Measurements from ENCODE around the gene WWC2. TPM values are rescaled to one million over a fixed set of nuclear protein-coding genes. Genes with fewer than 3 reads are reported as not detected.

WWC2 gene
- total RNA-seq, 1 donor from 2014 or later: 24.6 TPM

DNA sequence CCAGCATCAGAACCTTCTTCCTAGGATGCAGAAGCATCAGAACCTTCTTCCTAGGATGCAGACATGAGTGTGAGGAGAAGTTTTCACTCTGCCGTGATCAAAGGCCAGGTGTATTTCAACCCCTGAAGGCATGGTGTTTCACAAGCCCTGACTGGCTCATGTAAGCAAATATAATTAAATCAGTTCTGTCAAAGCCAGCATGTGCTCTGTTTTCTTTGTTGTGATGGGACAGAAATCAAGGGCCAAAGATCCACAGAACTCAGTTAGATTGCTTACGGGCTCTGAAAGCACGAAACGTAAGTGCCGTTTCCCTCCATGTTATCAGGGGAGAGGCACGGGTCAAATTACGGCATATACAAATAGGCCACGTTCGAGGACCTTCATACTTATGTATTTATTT is 255.2 kb downstream of the WWC2 start:
- Mint-ChIP-seq H3K27me3 (ENCODE audit: low read depth) (no peaks in the 10 kb centered on the region), H3K4me3 (no peak overlapping the region), H3K9me3 (peaks cover 4% of the 10 kb centered on the region), H3K27ac (ENCODE audit: unreplicated experiment) (peak overlapping the region; percentile 0), H3K4me1 (peaks cover 34% of the 10 kb centered on the region), H3K36me3 (ENCODE audit: low read depth) (no peaks in the 10 kb centered on the region)
- TF ChIP-seq, protein P1, sequence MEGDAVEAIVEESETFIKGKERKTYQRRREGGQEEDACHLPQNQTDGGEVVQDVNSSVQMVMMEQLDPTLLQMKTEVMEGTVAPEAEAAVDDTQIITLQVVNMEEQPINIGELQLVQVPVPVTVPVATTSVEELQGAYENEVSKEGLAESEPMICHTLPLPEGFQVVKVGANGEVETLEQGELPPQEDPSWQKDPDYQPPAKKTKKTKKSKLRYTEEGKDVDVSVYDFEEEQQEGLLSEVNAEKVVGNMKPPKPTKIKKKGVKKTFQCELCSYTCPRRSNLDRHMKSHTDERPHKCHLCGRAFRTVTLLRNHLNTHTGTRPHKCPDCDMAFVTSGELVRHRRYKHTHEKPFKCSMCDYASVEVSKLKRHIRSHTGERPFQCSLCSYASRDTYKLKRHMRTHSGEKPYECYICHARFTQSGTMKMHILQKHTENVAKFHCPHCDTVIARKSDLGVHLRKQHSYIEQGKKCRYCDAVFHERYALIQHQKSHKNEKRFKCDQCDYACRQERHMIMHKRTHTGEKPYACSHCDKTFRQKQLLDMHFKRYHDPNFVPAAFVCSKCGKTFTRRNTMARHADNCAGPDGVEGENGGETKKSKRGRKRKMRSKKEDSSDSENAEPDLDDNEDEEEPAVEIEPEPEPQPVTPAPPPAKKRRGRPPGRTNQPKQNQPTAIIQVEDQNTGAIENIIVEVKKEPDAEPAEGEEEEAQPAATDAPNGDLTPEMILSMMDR (conservative IDR thresholded peaks at IDR 0.05): no peak
- no peak for DNase-seq (ENCODE audit: low read depth, low spot score)

DNA sequence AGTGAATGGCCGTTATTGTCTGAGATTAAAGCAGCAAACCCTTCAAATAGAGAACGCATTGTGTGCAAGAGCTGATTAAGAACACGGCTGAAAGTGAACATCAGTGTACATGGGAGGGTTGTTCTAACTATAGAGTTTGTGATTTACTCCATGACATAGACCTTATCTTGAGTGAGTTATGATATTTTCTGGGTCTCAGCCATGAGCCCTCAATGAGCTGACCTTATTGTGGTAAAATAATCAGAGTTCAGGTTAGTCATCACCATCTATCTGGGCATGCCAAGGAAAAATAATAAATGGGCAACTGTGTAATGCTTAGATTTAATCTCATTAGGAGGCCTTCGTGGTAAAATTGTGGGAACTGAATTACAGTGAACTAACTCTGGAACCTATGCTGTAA is 256.3 kb downstream of the WWC2 start:
- Mint-ChIP-seq H3K4me3 (no peak overlapping the region), H3K9me3 (peaks cover 2% of the 10 kb centered on the region), H3K27ac (ENCODE audit: unreplicated experiment) (no peak overlapping the region), H3K4me1 (peaks cover 37% of the 10 kb centered on the region), H3K36me3 (ENCODE audit: low read depth) (no peaks in the 10 kb centered on the region), H3K27me3 (ENCODE audit: low read depth) (no peaks in the 10 kb centered on the region)
- TF ChIP-seq, protein P1 (conservative IDR thresholded peaks at IDR 0.05): no peak
- DNase-seq (ENCODE audit: low read depth, low spot score): no peak

- H3K36me3 Mint-ChIP-seq (ENCODE audit: low read depth): no peaks in the 10 kb centered on the region
- DNase-seq (ENCODE audit: low read depth, low spot score): no peak
- peak overlapping the region; percentile 84 for H3K27ac Mint-ChIP-seq (ENCODE audit: unreplicated experiment)
- no peak overlapping the region for H3K4me3 Mint-ChIP-seq
- peaks cover 31% of the 10 kb centered on the region for H3K4me1 Mint-ChIP-seq
- H3K9me3 Mint-ChIP-seq: no peaks in the 10 kb centered on the region
- no peaks in the 10 kb centered on the region for H3K27me3 Mint-ChIP-seq (ENCODE audit: low read depth)
- TF ChIP-seq, protein P1 (conservative IDR thresholded peaks at IDR 0.05): no peak
Observed at GRCh38 chr4:183356173-183356830, 257.2 kb downstream of the WWC2 start.

DNA sequence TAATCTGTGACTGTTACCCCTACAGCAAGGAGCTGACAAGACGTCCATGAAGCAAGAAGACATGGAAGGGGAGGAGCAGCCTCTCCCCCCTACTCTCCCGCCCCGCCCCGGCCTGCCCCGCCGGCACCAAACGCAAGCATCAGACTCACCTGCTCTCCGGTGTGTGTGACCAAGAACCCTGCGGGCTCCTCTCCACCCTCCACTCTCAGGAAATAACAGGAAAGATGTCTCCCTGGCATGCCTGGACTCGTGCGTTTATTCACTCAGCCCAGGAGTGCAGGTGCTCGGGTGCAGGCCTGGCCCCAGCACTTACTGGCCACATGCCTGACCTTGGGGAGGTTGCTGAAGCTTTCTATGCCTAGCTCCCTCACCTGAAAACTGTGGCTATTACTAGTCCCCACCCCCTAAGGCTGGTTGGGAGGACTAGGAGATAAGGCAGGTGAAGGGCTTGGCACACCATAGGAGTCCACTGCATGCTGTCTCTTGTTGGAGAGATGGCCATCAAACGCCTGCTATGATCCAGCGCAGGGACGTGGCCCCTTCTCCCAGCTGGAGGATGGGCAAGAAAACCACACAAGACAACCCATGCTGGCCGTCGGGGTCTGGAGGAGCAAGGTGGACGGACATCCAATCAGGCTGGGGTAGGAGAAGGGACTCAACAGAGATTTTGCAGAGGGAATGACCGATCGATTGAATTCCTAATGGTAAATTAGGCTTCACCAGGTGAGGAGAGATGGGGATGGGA is 258.0 kb downstream of the WWC2 start:
- no peaks in the 10 kb centered on the region for H3K36me3 Mint-ChIP-seq (ENCODE audit: low read depth)
- TF ChIP-seq, protein P1 (conservative IDR thresholded peaks at IDR 0.05): no peak
- H3K27ac Mint-ChIP-seq (ENCODE audit: unreplicated experiment): no peak overlapping the region
- H3K4me1 Mint-ChIP-seq: peaks cover 31% of the 10 kb centered on the region
- H3K9me3 Mint-ChIP-seq: no peaks in the 10 kb centered on the region
- no peak overlapping the region for H3K4me3 Mint-ChIP-seq
- DNase-seq (ENCODE audit: low read depth, low spot score): no peak
- no peaks in the 10 kb centered on the region for H3K27me3 Mint-ChIP-seq (ENCODE audit: low read depth)

DNA sequence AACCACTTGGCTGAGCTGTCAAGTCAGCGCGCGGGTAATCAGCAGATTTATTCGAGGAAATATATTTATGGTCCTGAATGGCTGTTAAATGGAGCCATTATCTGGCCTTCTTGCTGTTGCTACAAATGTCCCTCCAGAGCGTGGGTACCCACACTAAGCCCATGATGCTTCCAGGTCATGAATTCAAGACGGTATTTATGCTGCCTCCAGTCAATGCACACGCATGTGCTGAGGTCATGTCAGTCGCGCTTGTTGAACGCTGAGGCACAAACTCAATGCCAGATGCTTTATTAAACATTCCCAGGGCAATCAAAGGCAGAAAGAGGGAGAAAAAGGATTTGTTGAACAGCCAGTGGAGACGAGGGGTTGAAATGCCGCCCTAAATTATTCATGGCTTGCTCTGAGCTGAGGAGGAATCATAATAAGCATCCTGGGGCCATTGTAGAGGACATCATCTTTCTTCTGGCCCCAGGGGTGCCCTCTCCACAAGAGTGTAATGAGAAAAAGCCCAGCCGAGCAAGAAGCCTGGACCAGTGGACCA is 259.2 kb downstream of the WWC2 start:
- no peaks in the 10 kb centered on the region for H3K9me3 Mint-ChIP-seq
- H3K27me3 Mint-ChIP-seq (ENCODE audit: low read depth): no peaks in the 10 kb centered on the region
- H3K36me3 Mint-ChIP-seq (ENCODE audit: low read depth): no peaks in the 10 kb centered on the region
- no peak overlapping the region for H3K27ac Mint-ChIP-seq (ENCODE audit: unreplicated experiment)
- DNase-seq (ENCODE audit: low read depth, low spot score): no peak
- H3K4me1 Mint-ChIP-seq: peaks cover 33% of the 10 kb centered on the region
- TF ChIP-seq, protein P1 (conservative IDR thresholded peaks at IDR 0.05): no peak
- H3K4me3 Mint-ChIP-seq: no peak overlapping the region

All from neural crest cell (in vitro differentiated cells).